ENCODE results near the gene RBM47.

GRCh38 chr4:40479378-40479777, 150.3 kb downstream of the RBM47 start:
- TF ChIP-seq CTCF (IDR thresholded peaks at IDR 0.05) (no peak), EP300 (IDR thresholded peaks at IDR 0.05) (no peak), POLR2A (IDR thresholded peaks at IDR 0.05) (no peak), POLR2AphosphoS5 (IDR thresholded peaks at IDR 0.05) (no peak)
